CD4-positive, alpha-beta memory T cell (primary cell): Measurements from ENCODE around the gene DNAJB6. TPM values are rescaled to one million over a fixed set of nuclear protein-coding genes. Genes with fewer than 3 reads are reported as not detected.

Source experiments
- CTCF ChIA-PET: fragments of 350-600 bp; sonication (Branson Sonifier 250); formaldehyde crosslinking; loops from one replicate; lab custom pipeline; 2021; ENCODE audit warnings: inconsistent platforms; ENCODE audit not compliant: partially characterized antibody; lab: Charles Lee
- POLR2A ChIA-PET: fragments of 350-600 bp; sonication (Branson Sonifier 250); formaldehyde crosslinking; loops from one replicate; lab custom pipeline; 2021; ENCODE audit not compliant: partially characterized antibody; lab: Charles Lee
- DNase-seq, 5 donors: peaks; one replicate each; pipeline versions ENCODE4 v3.0.0 to v3.0.0-alpha.2; 2020 to 2022; ENCODE audit warnings: mixed read lengths in 1 of 5
- H3K27ac ChIP-seq: one replicate; pipeline ENCODE4 v1.7.0; 2013; ENCODE audit warnings: low read depth, low read length
- H3K27me3 ChIP-seq: 2 replicates; pipeline ENCODE4 v1.7.0; 2013; ENCODE audit warnings: mild to moderate bottlenecking, low read length, moderate library complexity; ENCODE audit not compliant: insufficient read depth
- H3K36me3 ChIP-seq: 2 replicates; pipeline ENCODE4 v1.7.0; 2013; ENCODE audit warnings: mild to moderate bottlenecking, low read length, moderate library complexity; ENCODE audit not compliant: insufficient read depth
- H3K4me1 ChIP-seq: 2 replicates; pipeline ENCODE4 v1.7.0; 2013; ENCODE audit warnings: mild to moderate bottlenecking, low read length, moderate library complexity; ENCODE audit not compliant: insufficient read depth
- H3K4me3 ChIP-seq, 2 donors: one replicate each; pipeline ENCODE4 v1.7.0; 2013; ENCODE audit warnings: low read length in 2 of 2, mild to moderate bottlenecking in 1 of 2
- H3K9me3 ChIP-seq, 2 donors: one replicate each; pipeline ENCODE4 v1.7.0; 2013; ENCODE audit warnings: low read length in 2 of 2, control low read depth in 1 of 2; ENCODE audit not compliant: control insufficient read depth in 1 of 2
- H3K27ac Mint-ChIP-seq, 7 donors: one replicate each; pipeline ENCODE4 v1.8.0; 2020 to 2021; ENCODE audit warnings: mixed read lengths in 7 of 7, mild to moderate bottlenecking in 6 of 7, inconsistent platforms in 3 of 7, moderate library complexity in 3 of 7
- H3K27me3 Mint-ChIP-seq, 2 donors: one replicate each; pipeline ENCODE4 v1.8.0; 2020 to 2021; ENCODE audit warnings: mixed read lengths in 2 of 2
- H3K36me3 Mint-ChIP-seq, 2 donors: one replicate each; pipeline ENCODE4 v1.8.0; 2020 to 2021; ENCODE audit warnings: mixed read lengths in 2 of 2, inconsistent platforms in 1 of 2, mild to moderate bottlenecking in 1 of 2
- H3K4me1 Mint-ChIP-seq, 4 donors: one replicate each; pipeline ENCODE4 v1.8.0; 2020 to 2021; ENCODE audit warnings: mixed read lengths in 4 of 4, mild to moderate bottlenecking in 1 of 4
- H3K4me3 Mint-ChIP-seq, 8 donors: one replicate each; pipeline ENCODE4 v1.8.0; 2020 to 2021; ENCODE audit warnings: mixed read lengths in 8 of 8, mild to moderate bottlenecking in 7 of 8, moderate library complexity in 6 of 8, inconsistent platforms in 3 of 8
- H3K9me3 Mint-ChIP-seq, 8 donors: one replicate each; pipeline ENCODE4 v1.8.0; 2020 to 2021; ENCODE audit warnings: mixed read lengths in 8 of 8, mild to moderate bottlenecking in 5 of 8, inconsistent platforms in 3 of 8, moderate library complexity in 1 of 8
- intact Hi-C: fragments of 100-400 bp; cut with micrococcal nuclease; formaldehyde crosslinking; loops from one replicate; pipeline ENCODE4 v1.15.1; 2023
- polyA plus RNA-seq, 2 donors: library from polyadenylated mRNA; unstranded; fragments of 300-500 nt; fragmentation: Illumina TruSeq; gene quantifications; one replicate each; pipeline ENCODE4 v1.2.3, GENCODE V29; 2021
- total RNA-seq, 2 experiments: library from RNA; stranded (reverse); gene quantifications; one replicate each; pipeline ENCODE4 v1.2.3, GENCODE V29; 2021

DNAJB6 gene
- total and polyA plus RNA-seq, 4 experiments from 2014 or later = 85.6 to 169 (median 103) TPM

- ChIA-PET POLR2A (no interaction called here), CTCF (interaction anchor here (1.5 kb wide), 1 partner anchor 21 kb away, joined by 4 read pairs; no protein-coding TSS in a partner anchor)
- H3K27me3 ChIP-seq = no peaks in the 10 kb centered on the region
- peaks cover 7 to 12% (median 10%) of the 10 kb centered on the region in 4 donors for H3K4me1 Mint-ChIP-seq
- H3K9me3 ChIP-seq = no peaks in the 10 kb centered on the region
- H3K4me3 Mint-ChIP-seq = no peak overlapping the region
- no peak overlapping the region for H3K27ac Mint-ChIP-seq
- peaks cover 0 to 1% (median 0%) of the 10 kb centered on the region in 8 donors for H3K9me3 Mint-ChIP-seq
- no peak overlapping the region for H3K4me3 ChIP-seq
- no peak for DNase-seq
- H3K27me3 Mint-ChIP-seq = peaks cover 0 to 1% of the 10 kb centered on the region in 2 donors
- no peaks in the 10 kb centered on the region for H3K36me3 Mint-ChIP-seq
- intact Hi-C loops = no loop called here
- H3K4me1 ChIP-seq = no peaks in the 10 kb centered on the region
- H3K36me3 ChIP-seq = no peaks in the 10 kb centered on the region
- no peak overlapping the region for H3K27ac ChIP-seq
Measured at GRCh38 chr7:157295338-157295737, 41.5 kb upstream of the DNAJB6 start.

GRCh38 chr7:157297185-157297584 lies 39.6 kb upstream of the DNAJB6 start:
- Mint-ChIP-seq H3K27ac (peak overlapping the region in 3 of 7 donors; percentile 4 to 57 (median 12)), H3K4me3 (no peak overlapping the region), H3K9me3 (peaks cover 0 to 1% (median 0%) of the 10 kb centered on the region in 8 donors), H3K27me3 (peaks cover 0 to 1% of the 10 kb centered on the region in 2 donors), H3K36me3 (no peaks in the 10 kb centered on the region), H3K4me1 (peaks cover 17 to 23% (median 21%) of the 10 kb centered on the region in 4 donors)
- H3K9me3 ChIP-seq = no peaks in the 10 kb centered on the region
- no peak overlapping the region for H3K27ac ChIP-seq
- intact Hi-C loops = no loop called here
- no peaks in the 10 kb centered on the region for H3K36me3 ChIP-seq
- peaks cover 11% of the 10 kb centered on the region for H3K4me1 ChIP-seq
- POLR2A ChIA-PET = no interaction called here
- CTCF ChIA-PET = no interaction called here
- no peak for DNase-seq
- no peak overlapping the region for H3K4me3 ChIP-seq
- no peaks in the 10 kb centered on the region for H3K27me3 ChIP-seq

- Histone ChIP-seq H3K9me3 (no peaks in the 10 kb centered on the region), H3K4me1 (peaks cover 20% of the 10 kb centered on the region), H3K36me3 (no peaks in the 10 kb centered on the region), H3K27me3 (no peaks in the 10 kb centered on the region), H3K4me3 (no peak overlapping the region), H3K27ac (no peak overlapping the region)
- intact Hi-C loops = no loop called here
- no peaks in the 10 kb centered on the region for H3K36me3 Mint-ChIP-seq
- POLR2A ChIA-PET = interaction anchor here (6.0 kb wide), 1 partner anchor 39 kb away, joined by 79 read pairs; the partner anchor contains the start of gene DNAJB6
- H3K27ac Mint-ChIP-seq = peak overlapping the region; percentile 36 to 96 (median 88)
- peaks cover 26 to 35% (median 30%) of the 10 kb centered on the region in 4 donors for H3K4me1 Mint-ChIP-seq
- H3K27me3 Mint-ChIP-seq = no peaks in the 10 kb centered on the region
- peak overlapping the region in 3 of 8 donors; percentile 3 to 70 (median 32) for H3K4me3 Mint-ChIP-seq
- CTCF ChIA-PET = interaction anchor here (1.1 kb wide), 1 partner anchor 40 kb away, joined by 3 read pairs; no protein-coding TSS in a partner anchor
- no peak for DNase-seq
- H3K9me3 Mint-ChIP-seq = peaks cover 0 to 1% (median 0%) of the 10 kb centered on the region in 8 donors
Measured at GRCh38 chr7:157299317-157299612, 37.5 kb upstream of the DNAJB6 start.

GRCh38 chr7:157299613-157300368 lies 37.0 kb upstream of the DNAJB6 start:
- no peaks in the 10 kb centered on the region for H3K36me3 Mint-ChIP-seq
- ChIA-PET POLR2A (interaction anchor here (6.0 kb wide), 1 partner anchor 38 kb away, joined by 79 read pairs; the partner anchor contains the start of gene DNAJB6), CTCF (interaction anchor here (1.1 kb wide), 1 partner anchor 40 kb away, joined by 3 read pairs; no protein-coding TSS in a partner anchor)
- Histone ChIP-seq H3K4me1 (peaks cover 20% of the 10 kb centered on the region), H3K27ac (peak overlapping the region; percentile 9), H3K27me3 (no peaks in the 10 kb centered on the region), H3K36me3 (no peaks in the 10 kb centered on the region), H3K9me3 (no peaks in the 10 kb centered on the region), H3K4me3 (no peak overlapping the region)
- intact Hi-C loops = no loop called here
- H3K27ac Mint-ChIP-seq = peak overlapping the region in 5 of 7 donors; percentile 86 to 96 (median 93)
- no peaks in the 10 kb centered on the region for H3K27me3 Mint-ChIP-seq
- H3K4me3 Mint-ChIP-seq = no peak overlapping the region
- H3K4me1 Mint-ChIP-seq = peaks cover 26 to 35% (median 30%) of the 10 kb centered on the region in 4 donors
- peak; percentile 42 to 65 (median 57) for DNase-seq
- H3K9me3 Mint-ChIP-seq = peaks cover 0 to 1% (median 0%) of the 10 kb centered on the region in 8 donors

GRCh38 chr7:157300369-157300825 lies 36.4 kb upstream of the DNAJB6 start:
- H3K36me3 ChIP-seq = no peaks in the 10 kb centered on the region
- H3K27ac ChIP-seq = peak overlapping the region; percentile 9
- no peak for DNase-seq
- CTCF ChIA-PET = interaction anchor here (1.1 kb wide), 1 partner anchor 39 kb away, joined by 3 read pairs; no protein-coding TSS in a partner anchor
- peak overlapping the region in 1 of 8 donors; percentile 25 for H3K4me3 Mint-ChIP-seq
- no peaks in the 10 kb centered on the region for H3K9me3 ChIP-seq
- H3K27ac Mint-ChIP-seq = peak overlapping the region in 2 of 7 donors; percentile 62 to 88
- H3K4me1 Mint-ChIP-seq = peaks cover 26 to 35% (median 30%) of the 10 kb centered on the region in 4 donors
- H3K27me3 Mint-ChIP-seq = no peaks in the 10 kb centered on the region
- H3K36me3 Mint-ChIP-seq = no peaks in the 10 kb centered on the region
- POLR2A ChIA-PET = interaction anchor here (6.0 kb wide), 1 partner anchor 37 kb away, joined by 79 read pairs; the partner anchor contains the start of gene DNAJB6
- peaks cover 20% of the 10 kb centered on the region for H3K4me1 ChIP-seq
- H3K9me3 Mint-ChIP-seq = peaks cover 0 to 1% (median 0%) of the 10 kb centered on the region in 8 donors
- intact Hi-C loops = no loop called here
- no peak overlapping the region for H3K4me3 ChIP-seq
- H3K27me3 ChIP-seq = no peaks in the 10 kb centered on the region

GRCh38 chr7:157301610-157302120 lies 35.1 kb upstream of the DNAJB6 start:
- peak overlapping the region in 1 of 2 donors; percentile 39 for H3K4me3 ChIP-seq
- peak overlapping the region; percentile 74 for H3K27ac ChIP-seq
- no peaks in the 10 kb centered on the region for H3K9me3 ChIP-seq
- POLR2A ChIA-PET = interaction anchor here (0.8 to 6.0 kb wide), 3 partner anchors 28 to 36 kb away, joined by 3 to 79 read pairs (median 5); partner anchors contain the start of gene DNAJB6
- CTCF ChIA-PET = interaction anchor here (1.8 to 3.7 kb wide), 2 partner anchors 28 to 37 kb away, joined by 6 to 16 read pairs; no protein-coding TSS in a partner anchor
- no peaks in the 10 kb centered on the region for H3K36me3 ChIP-seq
- no peaks in the 10 kb centered on the region for H3K27me3 ChIP-seq
- intact Hi-C loops = loop anchor here (1.0 kb wide), 2 partner anchors 39 to 86 kb away; no protein-coding TSS in a partner anchor
- peaks cover 0 to 1% (median 0%) of the 10 kb centered on the region in 8 donors for H3K9me3 Mint-ChIP-seq
- peaks cover 27 to 39% (median 32%) of the 10 kb centered on the region in 4 donors for H3K4me1 Mint-ChIP-seq
- H3K4me1 ChIP-seq = peaks cover 20% of the 10 kb centered on the region
- H3K4me3 Mint-ChIP-seq = peak overlapping the region; percentile 74 to 90 (median 82)
- DNase-seq = no peak
- no peaks in the 10 kb centered on the region for H3K27me3 Mint-ChIP-seq
- H3K27ac Mint-ChIP-seq = peak overlapping the region; percentile 90 to 98 (median 94)
- no peaks in the 10 kb centered on the region for H3K36me3 Mint-ChIP-seq
